Upper lobe of left lung (tissue), 4 donors: Measurements from ENCODE around the gene GATAD2B.

Source experiments
- EP300 ChIP-seq, 4 donors: sonication (generic); formaldehyde crosslinking; IDR thresholded peaks; one replicate each; pipeline ENCODE4 v1.5.1; 2017; ENCODE audit warnings: antibody characterized with exemption in 4 of 4, control low read depth in 2 of 4
- POLR2A ChIP-seq, 4 donors: fragments of 450-650 bp; IDR thresholded peaks; one replicate each; pipeline ENCODE4 v1.5.1; 2016 to 2017; ENCODE audit warnings: antibody characterized with exemption in 4 of 4, mild to moderate bottlenecking in 2 of 4
- POLR2AphosphoS5 ChIP-seq, 2 donors: sonication (generic); formaldehyde crosslinking; IDR thresholded peaks; one replicate each; pipeline ENCODE4 v1.5.1; 2017; ENCODE audit warnings: antibody characterized with exemption in 2 of 2
- TF ChIP-seq, protein P1 (sequence below), 6 experiments: fragments of 450-650 bp in 4 of 6; fragments of 200-600 bp in 2 of 6; sonication (generic) in 2 of 6; IDR thresholded peaks; one replicate each; pipeline ENCODE4 v1.5.1; 2016 to 2019; ENCODE audit warnings: antibody characterized with exemption in 6 of 6

DNA sequence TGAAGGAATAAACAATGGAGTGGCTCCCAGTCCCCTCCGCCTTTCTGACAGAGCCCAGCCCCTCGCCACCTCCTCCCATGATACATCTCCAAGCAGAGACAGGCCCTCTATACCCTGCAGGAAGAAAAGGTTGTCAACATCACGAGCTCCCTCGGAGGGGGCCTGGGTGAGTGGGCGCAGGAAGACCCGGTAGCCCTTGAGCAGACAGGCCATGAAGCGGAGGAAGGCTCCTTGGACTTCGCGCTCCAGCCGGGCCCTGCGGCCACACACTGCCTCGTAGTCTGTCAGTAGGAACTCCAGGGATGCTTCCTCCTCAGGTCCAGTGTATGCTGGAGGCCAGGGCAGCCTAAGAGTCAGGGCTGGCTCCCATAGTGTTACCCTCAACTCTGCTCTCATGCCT, 16.7 kb upstream of the GATAD2B start:
- TF ChIP-seq, protein P1, sequence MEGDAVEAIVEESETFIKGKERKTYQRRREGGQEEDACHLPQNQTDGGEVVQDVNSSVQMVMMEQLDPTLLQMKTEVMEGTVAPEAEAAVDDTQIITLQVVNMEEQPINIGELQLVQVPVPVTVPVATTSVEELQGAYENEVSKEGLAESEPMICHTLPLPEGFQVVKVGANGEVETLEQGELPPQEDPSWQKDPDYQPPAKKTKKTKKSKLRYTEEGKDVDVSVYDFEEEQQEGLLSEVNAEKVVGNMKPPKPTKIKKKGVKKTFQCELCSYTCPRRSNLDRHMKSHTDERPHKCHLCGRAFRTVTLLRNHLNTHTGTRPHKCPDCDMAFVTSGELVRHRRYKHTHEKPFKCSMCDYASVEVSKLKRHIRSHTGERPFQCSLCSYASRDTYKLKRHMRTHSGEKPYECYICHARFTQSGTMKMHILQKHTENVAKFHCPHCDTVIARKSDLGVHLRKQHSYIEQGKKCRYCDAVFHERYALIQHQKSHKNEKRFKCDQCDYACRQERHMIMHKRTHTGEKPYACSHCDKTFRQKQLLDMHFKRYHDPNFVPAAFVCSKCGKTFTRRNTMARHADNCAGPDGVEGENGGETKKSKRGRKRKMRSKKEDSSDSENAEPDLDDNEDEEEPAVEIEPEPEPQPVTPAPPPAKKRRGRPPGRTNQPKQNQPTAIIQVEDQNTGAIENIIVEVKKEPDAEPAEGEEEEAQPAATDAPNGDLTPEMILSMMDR (IDR thresholded peaks at IDR 0.05) = no peak
- no peak for TF ChIP-seq EP300 (IDR thresholded peaks at IDR 0.05)
- TF ChIP-seq POLR2A (IDR thresholded peaks at IDR 0.05) = no peak
- TF ChIP-seq POLR2AphosphoS5 (IDR thresholded peaks at IDR 0.05) = no peak
